Neural cell (in vitro differentiated cells): ENCODE measurements around the gene PLEKHO2. TPM values are rescaled to one million over a fixed set of nuclear protein-coding genes. Genes with fewer than 3 reads are reported as not detected.

Source experiments
- H2AFZ ChIP-seq: fragments of 200-600, 300-800 bp; sonication (generic), shearing (Covaris generic); 2 replicates; pipeline ENCODE4 v1.6.0; 2014; ENCODE audit warnings: low read depth, mild to moderate bottlenecking, antibody characterized with exemption, low read length, moderate library complexity
- H3F3A ChIP-seq: fragments of 200-600 bp; shearing (Covaris generic); 2 replicates; pipeline ENCODE4 v1.6.1; 2016; ENCODE audit warnings: mild to moderate bottlenecking, moderate library complexity, mixed read lengths, antibody characterized with exemption, low read length; ENCODE audit not compliant: insufficient read depth, poor library complexity, severe bottlenecking
- H3K27ac ChIP-seq: fragments of 200-600, 300-800 bp; sonication (generic), shearing (Covaris generic); 2 replicates; pipeline ENCODE4 v1.5.1; 2014; ENCODE audit warnings: mild to moderate bottlenecking, low read length, moderate library complexity
- H3K27me3 ChIP-seq: fragments of 300-800, 200-600 bp; sonication (generic), shearing (Covaris generic); 2 replicates; pipeline ENCODE4 v1.6.0; 2014; ENCODE audit warnings: mild to moderate bottlenecking, low read depth, low read length, moderate library complexity; ENCODE audit not compliant: insufficient read depth
- H3K36me3 ChIP-seq: fragments of 300-800, 200-600 bp; sonication (generic), shearing (Covaris generic); 2 replicates; pipeline ENCODE4 v1.5.1; 2014; ENCODE audit warnings: mild to moderate bottlenecking, antibody characterized with exemption, low read length, moderate library complexity; ENCODE audit not compliant: insufficient read depth
- H3K4me2 ChIP-seq: fragments of 300-800, 200-600 bp; sonication (generic), shearing (Covaris generic); 2 replicates; pipeline ENCODE4 v1.6.0; 2014; ENCODE audit warnings: mild to moderate bottlenecking, low read length
- H3K4me3 ChIP-seq: fragments of 300-800, 200-600 bp; sonication (generic), shearing (Covaris generic); 2 replicates; pipeline ENCODE4 v1.5.1; 2014; ENCODE audit warnings: mild to moderate bottlenecking, low read length, moderate library complexity
- H3K79me2 ChIP-seq: fragments of 200-600 bp; shearing (Covaris generic); replicated peaks from 2 replicates; pipeline ENCODE4 v1.6.0; 2014; ENCODE audit warnings: mild to moderate bottlenecking, low read length, moderate library complexity; ENCODE audit not compliant: insufficient read depth
- H3K9ac ChIP-seq: fragments of 300-800, 200-600 bp; sonication (generic), shearing (Covaris generic); 2 replicates; pipeline ENCODE4 v1.6.1; 2016; ENCODE audit warnings: mild to moderate bottlenecking, low read length, mixed read lengths
- H3K9me2 ChIP-seq: fragments of 200-600 bp; shearing (Covaris generic); 2 replicates; pipeline ENCODE4 v1.6.1; 2016; ENCODE audit warnings: mild to moderate bottlenecking, low read length, mixed read lengths; ENCODE audit not compliant: insufficient read depth
- H3K9me3 ChIP-seq: fragments of 200-600, 300-800 bp; sonication (generic), shearing (Covaris generic); 2 replicates; pipeline ENCODE4 v1.6.1; 2016; ENCODE audit warnings: mild to moderate bottlenecking, mixed run types, low read length, moderate library complexity, mixed read lengths
- H4K20me1 ChIP-seq: fragments of 200-600 bp; shearing (Covaris generic); 2 replicates; pipeline ENCODE4 v1.6.1; 2016; ENCODE audit warnings: mild to moderate bottlenecking, mixed run types; ENCODE audit not compliant: insufficient read depth
- EP300 ChIP-seq: fragments of 450-650 bp; conservative IDR thresholded peaks from 2 replicates; pipeline ENCODE4 v1.6.1; 2014; ENCODE audit warnings: antibody characterized with exemption, mild to moderate bottlenecking, moderate library complexity; ENCODE audit not compliant: poor library complexity, severe bottlenecking
- EZH2 ChIP-seq: fragments of 200-600, 300-800 bp; shearing (Covaris generic), sonication (generic); IDR thresholded peaks from 2 replicates; pipeline ENCODE4 v1.6.1; 2014; ENCODE audit warnings: antibody characterized with exemption, low read length, borderline replicate concordance, mild to moderate bottlenecking; ENCODE audit not compliant: insufficient read depth, poor library complexity, severe bottlenecking
- MXI1 ChIP-seq: fragments of 450-650 bp; conservative IDR thresholded peaks from 2 replicates; pipeline ENCODE4 v1.6.1; 2014; ENCODE audit warnings: antibody characterized with exemption, mild to moderate bottlenecking; ENCODE audit not compliant: poor library complexity, severe bottlenecking
- POLR2AphosphoS5 ChIP-seq: IDR thresholded peaks from 2 replicates; pipeline ENCODE4 v1.6.1; 2012
- RAD21 ChIP-seq: fragments of 450-650 bp; conservative IDR thresholded peaks from 2 replicates; pipeline ENCODE4 v1.6.1; 2014; ENCODE audit warnings: antibody characterized with exemption, mild to moderate bottlenecking, moderate library complexity
- REST ChIP-seq: IDR thresholded peaks from 2 replicates; pipeline ENCODE4 v1.6.1; 2012; ENCODE audit warnings: borderline replicate concordance
- SMC3 ChIP-seq: fragments of 450-650 bp; conservative IDR thresholded peaks from 2 replicates; pipeline ENCODE4 v1.6.1; 2014; ENCODE audit warnings: antibody characterized with exemption, mild to moderate bottlenecking, moderate library complexity; ENCODE audit not compliant: poor library complexity
- TAF1 ChIP-seq: IDR thresholded peaks from 2 replicates; pipeline ENCODE4 v1.6.1; 2012; ENCODE audit warnings: low read depth
- polyA plus RNA-seq: library from polyadenylated mRNA; depleted of rRNA; stranded (reverse); fragments of >200 nt; gene quantifications from 2 replicates; pipeline ENCODE4 v1.2.3, GENCODE V29; 2014
- TF ChIP-seq, protein P1 (sequence below): fragments of 450-650 bp; IDR thresholded peaks from 2 replicates; pipeline ENCODE4 v1.5.1; 2014; ENCODE audit warnings: antibody characterized with exemption, mild to moderate bottlenecking, moderate library complexity; ENCODE audit not compliant: poor library complexity, severe bottlenecking

PLEKHO2 gene
- polyA plus RNA-seq, 1 donor from 2014 or later: 1.3 TPM

DNA sequence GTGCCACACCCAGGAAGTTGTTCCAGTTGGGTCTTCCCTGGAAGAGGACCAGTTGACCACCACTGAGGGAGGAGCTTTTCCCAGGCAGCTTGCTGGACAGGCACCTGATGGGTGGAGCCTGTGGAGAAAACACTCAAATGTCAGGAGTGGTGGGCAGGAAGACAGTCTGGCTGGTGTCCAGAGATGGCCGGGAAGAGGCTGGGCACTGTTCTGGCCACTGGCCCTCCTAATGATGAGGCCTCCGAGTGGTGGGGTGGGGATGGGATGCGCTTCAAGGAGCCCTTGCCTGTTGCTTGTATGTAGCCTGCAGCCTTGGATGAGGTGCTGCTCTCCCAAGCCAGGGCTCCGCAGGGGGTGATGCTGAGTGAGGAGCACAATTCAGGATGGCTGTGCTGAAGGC, 12.3 kb downstream of the PLEKHO2 start:
- no peaks in the 10 kb centered on the region for H3K79me2 ChIP-seq
- H3K9me3 ChIP-seq: no peaks in the 10 kb centered on the region
- H3K27ac ChIP-seq: no peak overlapping the region
- H3F3A ChIP-seq: no peaks in the 10 kb centered on the region
- no peaks in the 10 kb centered on the region for H3K27me3 ChIP-seq
- H3K36me3 ChIP-seq: no peaks in the 10 kb centered on the region
- TF ChIP-seq, protein P1, sequence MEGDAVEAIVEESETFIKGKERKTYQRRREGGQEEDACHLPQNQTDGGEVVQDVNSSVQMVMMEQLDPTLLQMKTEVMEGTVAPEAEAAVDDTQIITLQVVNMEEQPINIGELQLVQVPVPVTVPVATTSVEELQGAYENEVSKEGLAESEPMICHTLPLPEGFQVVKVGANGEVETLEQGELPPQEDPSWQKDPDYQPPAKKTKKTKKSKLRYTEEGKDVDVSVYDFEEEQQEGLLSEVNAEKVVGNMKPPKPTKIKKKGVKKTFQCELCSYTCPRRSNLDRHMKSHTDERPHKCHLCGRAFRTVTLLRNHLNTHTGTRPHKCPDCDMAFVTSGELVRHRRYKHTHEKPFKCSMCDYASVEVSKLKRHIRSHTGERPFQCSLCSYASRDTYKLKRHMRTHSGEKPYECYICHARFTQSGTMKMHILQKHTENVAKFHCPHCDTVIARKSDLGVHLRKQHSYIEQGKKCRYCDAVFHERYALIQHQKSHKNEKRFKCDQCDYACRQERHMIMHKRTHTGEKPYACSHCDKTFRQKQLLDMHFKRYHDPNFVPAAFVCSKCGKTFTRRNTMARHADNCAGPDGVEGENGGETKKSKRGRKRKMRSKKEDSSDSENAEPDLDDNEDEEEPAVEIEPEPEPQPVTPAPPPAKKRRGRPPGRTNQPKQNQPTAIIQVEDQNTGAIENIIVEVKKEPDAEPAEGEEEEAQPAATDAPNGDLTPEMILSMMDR: no peak
- TF ChIP-seq SMC3 (no peak), REST (no peak), RAD21 (no peak), MXI1 (no peak), EZH2 (no peak), POLR2AphosphoS5 (no peak), TAF1 (no peak), EP300 (no peak)
- no peaks in the 10 kb centered on the region for H4K20me1 ChIP-seq
- no peaks in the 10 kb centered on the region for H3K9me2 ChIP-seq
- no peak overlapping the region for H3K4me2 ChIP-seq
- H2AFZ ChIP-seq: no peak overlapping the region
- no peak overlapping the region for H3K9ac ChIP-seq
- no peak overlapping the region for H3K4me3 ChIP-seq

GRCh38 chr15:64854526-64854925, 12.8 kb downstream of the PLEKHO2 start:
- Histone ChIP-seq H3K27me3 (no peaks in the 10 kb centered on the region), H3K9me3 (no peaks in the 10 kb centered on the region), H3K36me3 (no peaks in the 10 kb centered on the region), H3K79me2 (no peaks in the 10 kb centered on the region), H3K4me2 (no peak overlapping the region), H3K4me3 (no peak overlapping the region), H3F3A (no peaks in the 10 kb centered on the region), H4K20me1 (no peaks in the 10 kb centered on the region), H3K9ac (no peak overlapping the region), H3K9me2 (no peaks in the 10 kb centered on the region), H2AFZ (no peak overlapping the region), H3K27ac (no peak overlapping the region)
- no peak for TF ChIP-seq EP300
- TF ChIP-seq POLR2AphosphoS5: no peak
- TF ChIP-seq TAF1: no peak
- TF ChIP-seq, protein P1: no peak
- no peak for TF ChIP-seq RAD21
- TF ChIP-seq EZH2: no peak
- no peak for TF ChIP-seq REST
- TF ChIP-seq SMC3: no peak
- no peak for TF ChIP-seq MXI1
